ENCODE measurements around the gene CAMK2B.

DNA sequence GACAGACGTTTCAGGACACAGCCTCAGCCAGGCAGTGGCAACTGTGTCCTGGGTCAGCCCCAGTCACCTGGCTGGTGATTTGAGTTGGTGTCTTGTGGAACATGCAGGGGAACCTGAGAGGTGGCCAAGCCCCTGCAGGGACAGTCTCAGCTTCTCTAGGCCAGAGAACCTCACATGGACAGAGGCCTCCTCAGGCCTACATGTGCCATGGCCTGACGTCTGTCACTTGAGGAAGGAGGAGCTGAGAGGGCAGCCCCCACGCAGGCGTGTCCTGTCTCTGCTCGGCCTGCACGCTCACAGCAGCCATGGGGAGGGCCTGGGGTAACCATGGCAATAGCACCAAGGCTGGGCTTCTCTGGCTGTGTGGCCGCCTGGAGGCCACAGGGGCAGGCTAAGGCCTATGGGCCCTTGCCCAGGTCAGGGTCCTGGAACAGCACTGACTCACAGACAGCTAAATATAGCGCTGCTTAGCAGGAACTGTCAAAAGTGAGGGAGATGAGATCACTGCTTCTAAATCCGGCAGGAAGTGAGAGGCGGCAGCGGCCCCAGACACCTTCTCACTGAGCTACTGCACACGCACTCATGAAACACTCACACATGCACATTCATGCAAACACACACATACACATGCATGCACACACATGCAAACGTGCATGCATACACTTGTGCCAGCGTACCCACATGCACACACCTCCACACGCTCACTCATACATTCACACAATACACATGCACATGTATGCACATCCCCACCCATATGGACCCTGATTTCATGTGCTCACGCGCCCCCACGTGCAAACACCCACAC is 67.6 kb downstream of the CAMK2B start:
- TF ChIP-seq, protein P1, sequence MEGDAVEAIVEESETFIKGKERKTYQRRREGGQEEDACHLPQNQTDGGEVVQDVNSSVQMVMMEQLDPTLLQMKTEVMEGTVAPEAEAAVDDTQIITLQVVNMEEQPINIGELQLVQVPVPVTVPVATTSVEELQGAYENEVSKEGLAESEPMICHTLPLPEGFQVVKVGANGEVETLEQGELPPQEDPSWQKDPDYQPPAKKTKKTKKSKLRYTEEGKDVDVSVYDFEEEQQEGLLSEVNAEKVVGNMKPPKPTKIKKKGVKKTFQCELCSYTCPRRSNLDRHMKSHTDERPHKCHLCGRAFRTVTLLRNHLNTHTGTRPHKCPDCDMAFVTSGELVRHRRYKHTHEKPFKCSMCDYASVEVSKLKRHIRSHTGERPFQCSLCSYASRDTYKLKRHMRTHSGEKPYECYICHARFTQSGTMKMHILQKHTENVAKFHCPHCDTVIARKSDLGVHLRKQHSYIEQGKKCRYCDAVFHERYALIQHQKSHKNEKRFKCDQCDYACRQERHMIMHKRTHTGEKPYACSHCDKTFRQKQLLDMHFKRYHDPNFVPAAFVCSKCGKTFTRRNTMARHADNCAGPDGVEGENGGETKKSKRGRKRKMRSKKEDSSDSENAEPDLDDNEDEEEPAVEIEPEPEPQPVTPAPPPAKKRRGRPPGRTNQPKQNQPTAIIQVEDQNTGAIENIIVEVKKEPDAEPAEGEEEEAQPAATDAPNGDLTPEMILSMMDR (IDR thresholded peaks at IDR 0.05; ENCODE audit: low read depth, low read length, poor library complexity, severe bottlenecking): no peak
- no peak for TF ChIP-seq EZH2phosphoT487 (IDR thresholded peaks at IDR 0.05; ENCODE audit: borderline replicate concordance, low read length)
